NCI-H1930 (cell line): ENCODE results near the gene LDLRAP1.
A peak's percentile ranks its signal among the peaks of the same experiment; 100 is the strongest.
"Not testable (repeated sequence)": the region's sequence is repeated elsewhere in the genome, so short reads cannot be mapped to it uniquely, and the experiment has no call there.

Experiments
- DNase-seq, 2 experiments: peaks; one replicate each; lab custom pipeline; 2025; lab: John Stamatoyannopoulos, UW

Gene LDLRAP1

GRCh38 chr1:25543425-25544242, at the start of gene LDLRAP1:
Gene LDLRAP1 (plus strand): TSS chr1:25543606. CDS start chr1:25543699, 93 bp downstream.
- DNase-seq: no peak

GRCh38 chr1:25494952-25495351, 48.5 kb upstream of the LDLRAP1 start:
- no peak for DNase-seq

GRCh38 chr1:25500694-25501093, 42.7 kb upstream of the LDLRAP1 start:
- DNase-seq: no peak

- no peak for DNase-seq
These were observed 42.0 kb upstream of the LDLRAP1 start for GRCh38 chr1:25501235-25502058.

GRCh38 chr1:25502957-25503356, 40.4 kb upstream of the LDLRAP1 start:
- DNase-seq: no peak

- DNase-seq: no peak
These were observed 39.6 kb upstream of the LDLRAP1 start for GRCh38 chr1:25503551-25504426.

GRCh38 chr1:25504706-25505595, 38.5 kb upstream of the LDLRAP1 start:
- DNase-seq: no peak

GRCh38 chr1:25505656-25506385, 37.6 kb upstream of the LDLRAP1 start:
- no peak for DNase-seq

- not testable (repeated sequence) for DNase-seq
These were observed 36.6 kb upstream of the LDLRAP1 start for GRCh38 chr1:25506566-25507463.

GRCh38 chr1:25513666-25514065, 29.7 kb upstream of the LDLRAP1 start:
- no peak for DNase-seq

- no peak for DNase-seq
These were observed 28.4 kb upstream of the LDLRAP1 start for GRCh38 chr1:25515033-25515432.

GRCh38 chr1:25516686-25517085, 26.7 kb upstream of the LDLRAP1 start:
- no peak for DNase-seq

- peak; percentile 13 to 32 for DNase-seq
These were observed 25.7 kb upstream of the LDLRAP1 start for GRCh38 chr1:25517476-25518394.

GRCh38 chr1:25519624-25520023, 23.8 kb upstream of the LDLRAP1 start:
- no peak for DNase-seq

- peak in 1 of 2 experiments; percentile 33 for DNase-seq
These were observed 22.9 kb upstream of the LDLRAP1 start for GRCh38 chr1:25520446-25521061.

GRCh38 chr1:25522031-25522655, 21.3 kb upstream of the LDLRAP1 start:
- DNase-seq: no peak

- no peak for DNase-seq
These were observed 19.9 kb upstream of the LDLRAP1 start for GRCh38 chr1:25523542-25523941.
